ENCODE measurements around the gene EFS.

EFS gene

GRCh38 chr14:23409475-23409874 is 44.5 kb upstream of the EFS start:
- TF ChIP-seq, protein P1, sequence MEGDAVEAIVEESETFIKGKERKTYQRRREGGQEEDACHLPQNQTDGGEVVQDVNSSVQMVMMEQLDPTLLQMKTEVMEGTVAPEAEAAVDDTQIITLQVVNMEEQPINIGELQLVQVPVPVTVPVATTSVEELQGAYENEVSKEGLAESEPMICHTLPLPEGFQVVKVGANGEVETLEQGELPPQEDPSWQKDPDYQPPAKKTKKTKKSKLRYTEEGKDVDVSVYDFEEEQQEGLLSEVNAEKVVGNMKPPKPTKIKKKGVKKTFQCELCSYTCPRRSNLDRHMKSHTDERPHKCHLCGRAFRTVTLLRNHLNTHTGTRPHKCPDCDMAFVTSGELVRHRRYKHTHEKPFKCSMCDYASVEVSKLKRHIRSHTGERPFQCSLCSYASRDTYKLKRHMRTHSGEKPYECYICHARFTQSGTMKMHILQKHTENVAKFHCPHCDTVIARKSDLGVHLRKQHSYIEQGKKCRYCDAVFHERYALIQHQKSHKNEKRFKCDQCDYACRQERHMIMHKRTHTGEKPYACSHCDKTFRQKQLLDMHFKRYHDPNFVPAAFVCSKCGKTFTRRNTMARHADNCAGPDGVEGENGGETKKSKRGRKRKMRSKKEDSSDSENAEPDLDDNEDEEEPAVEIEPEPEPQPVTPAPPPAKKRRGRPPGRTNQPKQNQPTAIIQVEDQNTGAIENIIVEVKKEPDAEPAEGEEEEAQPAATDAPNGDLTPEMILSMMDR (IDR thresholded peaks at IDR 0.05; ENCODE audit: borderline replicate concordance, control extremely low read depth, extremely low read depth, insufficient read depth, missing control alignments): no peak
- in situ Hi-C loops (cut with MboI; ENCODE audit: low sequenced_read_pairs, unreplicated experiment): no loop called here
- DNase-seq (ENCODE audit: low spot score): peak; percentile 74

- TF ChIP-seq, protein P1 (IDR thresholded peaks at IDR 0.05; ENCODE audit: borderline replicate concordance, control extremely low read depth, extremely low read depth, insufficient read depth, missing control alignments): no peak
- in situ Hi-C loops (cut with MboI; ENCODE audit: low sequenced_read_pairs, unreplicated experiment): no loop called here
- no peak for DNase-seq (ENCODE audit: low spot score)
Observed at GRCh38 chr14:23408307-23408630, 43.3 kb upstream of the EFS start.

GRCh38 chr14:23407516-23408306 is 42.7 kb upstream of the EFS start, which contains the start of gene MYH6:
TSS of gene MYH6 (minus strand) at chr14:23408273. CDS start at chr14:23407223, 1,050 bp downstream.
- DNase-seq (ENCODE audit: low spot score): no peak
- in situ Hi-C loops (cut with MboI; ENCODE audit: low sequenced_read_pairs, unreplicated experiment): no loop called here
- TF ChIP-seq, protein P1 (IDR thresholded peaks at IDR 0.05; ENCODE audit: borderline replicate concordance, control extremely low read depth, extremely low read depth, insufficient read depth, missing control alignments): no peak

DNA sequence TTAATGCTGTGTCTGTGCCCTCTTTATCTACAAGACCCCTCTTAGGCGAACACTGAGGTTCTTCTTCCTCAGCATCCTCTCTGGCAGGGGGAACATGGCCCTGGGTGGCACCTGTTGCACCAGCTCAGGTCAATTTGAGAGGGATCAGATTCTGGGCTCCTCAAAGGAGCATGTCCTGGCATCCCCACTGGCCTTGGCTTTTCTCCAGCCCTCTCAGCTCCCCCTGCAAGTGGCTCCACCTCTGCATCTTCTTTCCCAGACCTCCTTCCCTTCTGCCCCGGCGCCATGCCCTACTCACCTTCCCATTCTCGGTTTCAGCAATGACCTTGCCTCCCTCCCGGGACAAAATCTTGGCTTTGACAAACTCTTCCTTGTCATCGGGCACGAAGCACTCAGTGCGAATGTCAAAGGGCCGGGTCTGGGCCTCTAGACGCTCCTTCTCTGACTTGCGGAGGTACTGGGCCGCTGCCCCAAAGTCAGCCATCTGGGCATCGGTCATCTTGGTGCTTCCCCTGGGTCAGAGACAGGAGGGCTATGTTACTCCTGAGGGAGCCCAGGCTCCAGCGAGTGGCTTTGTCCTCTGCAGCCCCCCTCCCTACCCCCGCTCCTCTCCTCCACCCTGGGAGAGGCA is 41.9 kb upstream of the EFS start:
- no peak for DNase-seq (ENCODE audit: low spot score)
- TF ChIP-seq, protein P1 (IDR thresholded peaks at IDR 0.05; ENCODE audit: borderline replicate concordance, control extremely low read depth, extremely low read depth, insufficient read depth, missing control alignments): no peak
- in situ Hi-C loops (cut with MboI; ENCODE audit: low sequenced_read_pairs, unreplicated experiment): no loop called here

- DNase-seq (ENCODE audit: low spot score): no peak
- in situ Hi-C loops (cut with MboI; ENCODE audit: low sequenced_read_pairs, unreplicated experiment): no loop called here
- TF ChIP-seq, protein P1 (IDR thresholded peaks at IDR 0.05; ENCODE audit: borderline replicate concordance, control extremely low read depth, extremely low read depth, insufficient read depth, missing control alignments): no peak
Observed at GRCh38 chr14:23406244-23406643, 41.3 kb upstream of the EFS start.

- DNase-seq (ENCODE audit: low spot score): no peak
- in situ Hi-C loops (cut with MboI; ENCODE audit: low sequenced_read_pairs, unreplicated experiment): no loop called here
- TF ChIP-seq, protein P1 (IDR thresholded peaks at IDR 0.05; ENCODE audit: borderline replicate concordance, control extremely low read depth, extremely low read depth, insufficient read depth, missing control alignments): no peak
Observed at GRCh38 chr14:23405516-23406025, 40.6 kb upstream of the EFS start.
